IMR-90 (cell line): ENCODE results near the gene E2F4. TPM values are rescaled to one million over a fixed set of nuclear protein-coding genes. Genes with fewer than 3 reads are reported as not detected.
A peak's percentile ranks its signal among the peaks of the same experiment; 100 is the strongest.

Experiments used
- ATAC-seq: fragments of 200-7000 bp; cut with Tn5 transposase; 2 replicates; pipeline ENCODE4 v1.9.1; 2020; ENCODE audit warnings: low read depth, mild to moderate bottlenecking, moderate library complexity
- BruUV-seq: library from RNA; stranded (reverse); fragments of 400-500 nt; replicated peaks from 2 replicates; lab custom pipeline; 2021; lab: Mats Ljungman, UMichigan
- CTCF ChIA-PET: fragments of 300-600 bp; formaldehyde crosslinking; extraction: SDS; loops from one replicate; lab custom pipeline; 2021; ENCODE audit warnings: antibody characterized with exemption; lab: Yijun Ruan, JAX
- POLR2A ChIA-PET: fragments of 300-600 bp; sonication (Branson Sonifier 250); formaldehyde crosslinking; loops from one replicate; lab custom pipeline; 2022; ENCODE audit warnings: antibody characterized with exemption; ENCODE audit not compliant: unreplicated experiment; lab: Charles Lee
- DNase-seq: peaks from one replicate; pipeline ENCODE4 v3.0.0; 2013
- H2AFZ ChIP-seq: replicated peaks from 2 replicates; pipeline ENCODE3; 2013; ENCODE audit warnings: low read length, mild to moderate bottlenecking; ENCODE audit not compliant: poor library complexity
- H2AK5ac ChIP-seq: 2 replicates; pipeline ENCODE4 v1.6.1; 2013; ENCODE audit warnings: low read depth, low read length, inconsistent platforms
- H2AK9ac ChIP-seq: replicated peaks from 2 replicates; pipeline ENCODE3; 2013; ENCODE audit warnings: mild to moderate bottlenecking, low read depth, low read length, moderate library complexity; ENCODE audit not compliant: poor library complexity
- H2BK120ac ChIP-seq: 2 replicates; pipeline ENCODE4 v1.6.1; 2013; ENCODE audit warnings: low read depth, low read length, inconsistent platforms
- H2BK15ac ChIP-seq: 3 replicates; pipeline ENCODE4 v1.6.1; 2013; ENCODE audit warnings: low read depth, low read length, inconsistent platforms
- H2BK20ac ChIP-seq: 2 replicates; pipeline ENCODE4 v1.6.1; 2013; ENCODE audit warnings: low read depth, mild to moderate bottlenecking, inconsistent platforms, low read length, moderate library complexity
- H2BK5ac ChIP-seq: 2 replicates; pipeline ENCODE4 v1.6.1; 2013; ENCODE audit warnings: mild to moderate bottlenecking, low read depth, low read length, inconsistent platforms; ENCODE audit not compliant: poor library complexity, severe bottlenecking
- H3K14ac ChIP-seq: replicated peaks from 2 replicates; pipeline ENCODE4 v1.6.1; 2013; ENCODE audit warnings: low read depth, low read length, inconsistent platforms
- H3K18ac ChIP-seq: 2 replicates; pipeline ENCODE4 v1.6.1; 2013; ENCODE audit warnings: low read depth, low read length, control low read depth
- H3K23ac ChIP-seq: 2 replicates; pipeline ENCODE4 v1.6.1; 2013; ENCODE audit warnings: low read depth, low read length, inconsistent platforms
- H3K27ac ChIP-seq: 2 replicates; pipeline ENCODE4 v1.5.1; 2013; ENCODE audit warnings: mild to moderate bottlenecking, control low read depth, low read length; ENCODE audit not compliant: insufficient read depth
- H3K27me3 ChIP-seq: 2 replicates; pipeline ENCODE4 v1.6.1; 2013; ENCODE audit warnings: low read length; ENCODE audit not compliant: control insufficient read depth, insufficient read depth
- H3K36me3 ChIP-seq: 2 replicates; pipeline ENCODE4 v1.6.1; 2013; ENCODE audit warnings: low read length, mixed read lengths; ENCODE audit not compliant: control insufficient read depth, insufficient read depth
- H3K4ac ChIP-seq: 2 replicates; pipeline ENCODE4 v1.6.1; 2013; ENCODE audit warnings: low read depth, low read length, inconsistent platforms
- H3K4me1 ChIP-seq: 2 replicates; pipeline ENCODE4 v1.6.1; 2013; ENCODE audit warnings: low read length, mixed read lengths; ENCODE audit not compliant: control insufficient read depth, insufficient read depth
- H3K4me2 ChIP-seq: 2 replicates; pipeline ENCODE4 v1.6.1; 2013; ENCODE audit warnings: low read depth, mild to moderate bottlenecking, control low read depth, low read length, moderate library complexity
- H3K4me3 ChIP-seq: 2 replicates; pipeline ENCODE4 v1.5.1; 2013; ENCODE audit warnings: low read depth, mild to moderate bottlenecking, control low read depth, low read length, moderate library complexity; ENCODE audit not compliant: insufficient read depth
- H3K56ac ChIP-seq: 2 replicates; pipeline ENCODE4 v1.6.1; 2013; ENCODE audit warnings: low read length, inconsistent platforms; ENCODE audit not compliant: insufficient read depth; ENCODE audit errors: extremely low read depth
- H3K79me1 ChIP-seq, 2 experiments: 2 replicates each; pipeline ENCODE4 v1.6.1; 2013; ENCODE audit warnings: low read length in 2 of 2, inconsistent platforms in 1 of 2, low read depth in 1 of 2
- H3K9ac ChIP-seq: 2 replicates; pipeline ENCODE4 v1.6.1; 2013; ENCODE audit warnings: low read depth, low read length, control low read depth
- H3K9me1 ChIP-seq: 2 replicates; pipeline ENCODE4 v1.6.1; 2013; ENCODE audit warnings: low read length, inconsistent platforms; ENCODE audit not compliant: insufficient read depth
- H3K9me3 ChIP-seq: 2 replicates; pipeline ENCODE4 v1.6.1; 2013; ENCODE audit warnings: low read length; ENCODE audit not compliant: control insufficient read depth, insufficient read depth
- H4K20me1 ChIP-seq: 2 replicates; pipeline ENCODE4 v1.6.1; 2013; ENCODE audit warnings: low read length, inconsistent platforms; ENCODE audit not compliant: insufficient read depth
- H4K5ac ChIP-seq: 2 replicates; pipeline ENCODE4 v1.6.1; 2013; ENCODE audit warnings: mild to moderate bottlenecking, low read depth, low read length, control low read depth
- H4K8ac ChIP-seq, 2 experiments: 2 replicates each; pipeline ENCODE4 v1.6.1; 2013; ENCODE audit warnings: low read depth in 2 of 2, low read length in 2 of 2, control low read depth in 1 of 2, inconsistent platforms in 1 of 2
- H4K91ac ChIP-seq: 2 replicates; pipeline ENCODE4 v1.6.1; 2013; ENCODE audit warnings: low read depth, low read length, inconsistent platforms; ENCODE audit not compliant: insufficient read depth
- CTCF ChIP-seq: conservative IDR thresholded peaks from 2 replicates; pipeline ENCODE4 v1.5.1; 2012; ENCODE audit warnings: mild to moderate bottlenecking, low read depth, low read length, improper control_type of control experiment
- ELK1 ChIP-seq: fragments of 150-350 bp; IDR thresholded peaks from 2 replicates; pipeline ENCODE4 v1.6.1; 2016; ENCODE audit warnings: low read depth, mild to moderate bottlenecking, low read length, moderate library complexity, borderline replicate concordance
- FOS ChIP-seq: fragments of 150-350 bp; IDR thresholded peaks from 2 replicates; pipeline ENCODE4 v1.6.1; 2016; ENCODE audit warnings: low read depth, low read length
- MAZ ChIP-seq: IDR thresholded peaks from 2 replicates; pipeline ENCODE4 v1.6.1; 2012; ENCODE audit warnings: low read depth, mild to moderate bottlenecking, low read length, improper control_type of control experiment, moderate library complexity, borderline replicate concordance
- MXI1 ChIP-seq: IDR thresholded peaks from 2 replicates; pipeline ENCODE4 v1.6.1; 2012; ENCODE audit warnings: low read depth, mild to moderate bottlenecking, low read length, moderate library complexity, borderline replicate concordance
- POLR2A ChIP-seq: IDR thresholded peaks from 2 replicates; pipeline ENCODE4 v1.6.1; 2012; ENCODE audit warnings: mild to moderate bottlenecking, low read depth, low read length
- RAD21 ChIP-seq: IDR thresholded peaks from 2 replicates; pipeline ENCODE4 v1.6.1; 2012; ENCODE audit warnings: low read length, improper control_type of control experiment
- RCOR1 ChIP-seq: IDR thresholded peaks from 2 replicates; pipeline ENCODE4 v1.6.1; 2012; ENCODE audit warnings: mild to moderate bottlenecking, low read length, improper control_type of control experiment; ENCODE audit not compliant: insufficient replicate concordance
- WGBS, 2 experiments: methylation state at CpG; one replicate each; pipeline versions ENCODE4 v1.1.5 to v1.1.7; 2013; ENCODE audit warnings: missing lambda C conversion rate in 2 of 2; ENCODE audit not compliant: insufficient read length in 1 of 2; ENCODE audit errors: extremely low coverage in 2 of 2; 5-methylcytosine and 5-hydroxymethylcytosine counted together
- dilution Hi-C: fragments of 300-500 bp; cut with HindIII; formaldehyde crosslinking; loops from one replicate; pipeline ENCODE4 v1.14.3; 2018; ENCODE audit warnings: low sequenced_read_pairs; ENCODE audit not compliant: unreplicated experiment
- in situ Hi-C: fragments of 300-500 bp; cut with MboI; formaldehyde crosslinking; loops from 3 replicates; pipeline ENCODE4 v1.14.3; 2019; ENCODE audit warnings: low sequenced_read_pairs, inconsistent platforms, mixed read lengths
- intact Hi-C: fragments of 100-400 bp; cut with micrococcal nuclease; formaldehyde crosslinking; loops from 2 replicates; pipeline ENCODE4 v1.10.0; 2022
- polyA plus RNA-seq, 3 experiments: library from polyadenylated mRNA; depleted of rRNA; stranded (reverse); fragments of >200 nt; gene quantifications; 2 replicates each; pipeline ENCODE4 v1.2.3, GENCODE V29; 2012; ENCODE audit warnings: low replicate concordance in 1 of 3
- total RNA-seq: library from RNA; depleted of rRNA; stranded (reverse); fragments of >200 nt; gene quantifications from 2 replicates; pipeline ENCODE4 v1.2.3, GENCODE V29; 2012

The E2F4 gene
- total and polyA plus RNA-seq, 2 of the 4 experiments (the other 2 are of a cell fraction) = 63.4 to 103 TPM

GRCh38 chr16:67226804-67227566, 35.0 kb downstream of the E2F4 start, which contains the start of gene TMEM208:
TSS of gene TMEM208 (plus strand) at chr16:67227130. CDS start at chr16:67227219, 89 bp downstream.
- Histone ChIP-seq H3K23ac (peak within 1 kb of the TSS; percentile 90), H3K9me1 (peaks cover 12% of the 10 kb centered on the region), H4K91ac (peak within 1 kb of the TSS; percentile 93), H3K36me3 (peaks cover 40% of the 10 kb centered on the region), H2AFZ (peak within 1 kb of the TSS; percentile 97), H4K20me1 (peaks cover 7% of the 10 kb centered on the region; the same call in 1 of the 2 replicates), H3K4ac (peak within 1 kb of the TSS; percentile 97), H2BK5ac (peak within 1 kb of the TSS; percentile 90), H4K8ac (peak within 1 kb of the TSS; percentile 83 to 98), H3K79me1 (peaks cover 23 to 58% of the 10 kb centered on the region in 2 experiments), H3K9me3 (no peaks in the 10 kb centered on the region), H3K18ac (peak within 1 kb of the TSS; percentile 78), H2BK120ac (peak within 1 kb of the TSS; percentile 40), H2BK20ac (no peak within 1 kb of the TSS), H3K4me3 (peak within 1 kb of the TSS; percentile 80), H2AK9ac (peak within 1 kb of the TSS; percentile 100), H2AK5ac (peak within 1 kb of the TSS; percentile 86), H3K27ac (peak within 1 kb of the TSS; percentile 89), H3K4me2 (peak within 1 kb of the TSS; percentile 91), H3K27me3 (no peaks in the 10 kb centered on the region), H4K5ac (peak within 1 kb of the TSS; percentile 95), H3K4me1 (peaks cover 12% of the 10 kb centered on the region), H3K14ac (peak within 1 kb of the TSS; percentile 98), H3K9ac (peak within 1 kb of the TSS; percentile 93), H2BK15ac (peak within 1 kb of the TSS; percentile 9; the same call in 1 of the 3 replicates), H3K56ac (peak within 1 kb of the TSS; percentile 71)
- POLR2A ChIA-PET = interaction anchor here (0.6 to 1.4 kb wide), 3 partner anchors 14 to 65 kb away, joined by 3 to 5 read pairs (median 5); no protein-coding TSS in a partner anchor
- no TSS peak for BruUV-seq
- dilution Hi-C loops (no loop called here), in situ Hi-C loops (no loop called here), intact Hi-C loops (loop anchor here (1.0 kb wide), 1 partner anchor 19 kb away; no protein-coding TSS in a partner anchor)
- TF ChIP-seq RCOR1 (no peak), MAZ (peak; percentile 96), RAD21 (peak; percentile 8; the same call in 1 of the 2 replicates), CTCF (peak; percentile 29), ELK1 (no peak), FOS (peak; percentile 43; the same call in 1 of the 2 replicates), MXI1 (peak; percentile 85), POLR2A (peak; percentile 82)
- peak; percentile 99 for ATAC-seq
- 3% methylated on average over 19 of the region's 46 CpGs; no CpG with 5 or more reads in 1 of the 2 experiments for WGBS, 2 experiments
- DNase-seq = peak; percentile 98
- CTCF ChIA-PET = interaction anchor here (0.6 kb wide), 1 partner anchor 126 kb away, joined by 3 read pairs; no protein-coding TSS in a partner anchor
